ENCODE measurements around the gene S1PR3.
"Not testable (repeated sequence)": the region's sequence is repeated elsewhere in the genome, so short reads cannot be mapped to it uniquely, and the experiment has no call there.

The S1PR3 gene

DNA sequence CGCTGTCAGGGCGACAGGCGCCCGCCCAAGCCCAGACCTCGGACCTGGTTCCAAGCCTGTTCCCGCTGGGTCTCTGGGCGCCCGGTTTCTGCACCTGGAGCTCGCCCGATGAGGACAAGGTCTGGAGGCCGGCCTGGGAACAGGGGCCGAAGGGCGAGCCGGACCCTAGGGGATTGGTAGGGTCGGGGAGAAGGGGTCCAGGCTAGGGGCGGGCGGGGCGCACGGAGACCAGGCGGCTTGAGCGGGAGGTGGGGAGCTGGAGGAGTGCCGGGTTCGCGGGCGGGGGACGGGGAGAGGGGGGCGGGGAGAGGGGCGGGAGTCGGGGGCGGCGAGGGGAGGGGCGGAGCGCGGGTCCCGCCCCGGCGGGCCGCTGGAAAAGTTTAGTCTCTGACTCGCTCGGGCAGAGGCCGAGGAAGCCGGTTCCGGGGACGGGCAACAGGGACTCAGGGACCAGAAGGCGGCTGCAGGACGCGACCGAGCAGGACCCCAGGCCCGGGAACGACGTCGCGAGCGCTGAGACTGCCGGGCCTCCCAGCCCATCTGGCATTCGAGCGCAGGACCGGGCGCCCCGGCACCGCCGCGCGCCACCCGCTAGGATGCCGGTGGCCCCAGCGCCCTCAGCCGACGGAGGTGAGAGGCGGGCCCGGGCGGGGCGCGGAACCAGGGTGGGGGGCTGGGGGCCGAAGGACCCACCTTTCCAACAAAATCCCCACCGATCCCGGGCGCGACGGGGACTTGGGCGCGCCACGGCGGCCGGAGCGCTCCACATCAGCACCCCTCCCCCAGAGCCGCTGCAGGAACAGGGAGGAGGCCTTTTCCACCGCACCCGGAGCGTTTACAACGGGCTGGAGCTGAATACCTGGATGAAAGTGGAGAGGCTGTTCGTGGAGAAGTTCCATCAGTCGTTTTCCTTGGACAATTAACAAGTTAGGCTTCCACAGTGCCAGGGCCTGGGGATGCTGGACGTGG is at the start of gene S1PR3:
TSS of gene S1PR3 (plus strand) at position 403 of the 969 bp plus-strand sequence. CDS start 9,733 bp downstream, outside the sequence.
- no peak for DNase-seq (ENCODE audit: low spot score)

DNA sequence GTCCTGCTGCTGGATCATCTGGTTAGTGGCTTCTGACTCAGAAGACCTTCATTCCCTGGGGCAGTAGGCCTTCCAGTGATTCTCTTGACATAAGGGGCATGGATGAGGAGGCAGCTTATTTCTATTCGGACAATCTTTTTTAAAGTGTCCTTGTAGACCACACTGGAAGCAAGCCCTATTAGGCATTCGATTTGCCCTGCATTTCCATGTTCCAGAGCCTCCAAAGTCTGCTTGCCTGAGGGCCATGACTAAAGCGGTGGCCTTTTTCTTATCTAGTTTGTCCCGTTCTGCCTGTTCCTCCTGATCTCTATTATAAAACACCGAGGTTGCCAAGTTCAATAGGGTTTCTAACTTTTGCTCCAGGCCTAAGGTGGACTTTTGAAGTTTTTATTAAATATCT is 49.7 kb upstream of the S1PR3 start:
- not testable (repeated sequence) for DNase-seq (ENCODE audit: low spot score)

DNA sequence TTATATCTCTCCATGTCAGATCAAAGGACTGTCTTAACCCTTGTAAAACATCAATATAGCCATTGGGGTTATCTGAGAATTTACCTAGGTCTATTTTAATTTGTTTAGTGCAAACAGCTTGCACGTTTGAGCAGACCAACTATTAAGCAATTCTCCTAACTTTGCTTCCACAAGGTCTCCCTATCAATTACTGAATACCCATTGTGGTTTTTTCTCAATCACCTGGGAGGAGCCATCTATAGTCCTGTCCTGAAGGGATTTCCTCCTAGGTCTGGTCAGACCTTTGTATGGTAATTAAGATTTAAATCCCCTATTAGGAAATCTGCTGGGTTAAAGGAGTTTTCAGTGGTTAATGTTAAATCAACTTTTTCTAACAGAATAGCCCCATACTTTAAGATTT is 48.9 kb upstream of the S1PR3 start:
- DNase-seq (ENCODE audit: low spot score) = no peak

DNA sequence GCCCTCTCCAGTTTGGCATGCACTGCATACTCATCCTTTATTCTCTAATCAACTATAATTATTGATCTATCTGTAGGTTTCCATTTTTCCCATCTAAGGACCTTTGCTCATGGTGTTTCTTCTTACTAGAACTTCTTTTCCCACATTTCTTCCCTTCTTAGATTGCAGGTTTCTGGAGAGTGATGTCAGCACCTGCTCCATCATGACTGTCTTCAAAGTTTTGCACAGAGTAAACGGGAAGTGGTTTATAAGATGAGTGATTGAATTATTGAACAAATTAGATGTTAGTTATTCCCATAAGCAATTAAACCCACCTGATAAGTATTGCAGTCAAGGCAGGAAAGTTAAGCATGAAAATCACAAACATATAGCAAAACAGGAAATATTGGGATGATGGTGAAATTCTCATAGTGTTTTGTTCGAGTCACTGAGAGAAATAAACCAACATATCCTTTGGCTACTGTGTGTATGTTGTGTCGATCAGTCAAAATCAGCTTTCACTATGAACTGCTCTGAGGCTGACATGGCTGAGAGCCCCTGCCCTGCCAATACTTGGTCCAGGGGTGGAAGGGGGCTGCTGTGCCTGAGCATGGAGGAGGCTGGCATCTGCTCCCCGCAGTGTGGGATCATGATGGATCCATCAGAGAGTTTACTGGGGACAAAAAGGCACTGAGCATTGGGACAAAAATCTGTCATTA is 45.5 kb upstream of the S1PR3 start:
- DNase-seq (ENCODE audit: low spot score) = no peak

DNA sequence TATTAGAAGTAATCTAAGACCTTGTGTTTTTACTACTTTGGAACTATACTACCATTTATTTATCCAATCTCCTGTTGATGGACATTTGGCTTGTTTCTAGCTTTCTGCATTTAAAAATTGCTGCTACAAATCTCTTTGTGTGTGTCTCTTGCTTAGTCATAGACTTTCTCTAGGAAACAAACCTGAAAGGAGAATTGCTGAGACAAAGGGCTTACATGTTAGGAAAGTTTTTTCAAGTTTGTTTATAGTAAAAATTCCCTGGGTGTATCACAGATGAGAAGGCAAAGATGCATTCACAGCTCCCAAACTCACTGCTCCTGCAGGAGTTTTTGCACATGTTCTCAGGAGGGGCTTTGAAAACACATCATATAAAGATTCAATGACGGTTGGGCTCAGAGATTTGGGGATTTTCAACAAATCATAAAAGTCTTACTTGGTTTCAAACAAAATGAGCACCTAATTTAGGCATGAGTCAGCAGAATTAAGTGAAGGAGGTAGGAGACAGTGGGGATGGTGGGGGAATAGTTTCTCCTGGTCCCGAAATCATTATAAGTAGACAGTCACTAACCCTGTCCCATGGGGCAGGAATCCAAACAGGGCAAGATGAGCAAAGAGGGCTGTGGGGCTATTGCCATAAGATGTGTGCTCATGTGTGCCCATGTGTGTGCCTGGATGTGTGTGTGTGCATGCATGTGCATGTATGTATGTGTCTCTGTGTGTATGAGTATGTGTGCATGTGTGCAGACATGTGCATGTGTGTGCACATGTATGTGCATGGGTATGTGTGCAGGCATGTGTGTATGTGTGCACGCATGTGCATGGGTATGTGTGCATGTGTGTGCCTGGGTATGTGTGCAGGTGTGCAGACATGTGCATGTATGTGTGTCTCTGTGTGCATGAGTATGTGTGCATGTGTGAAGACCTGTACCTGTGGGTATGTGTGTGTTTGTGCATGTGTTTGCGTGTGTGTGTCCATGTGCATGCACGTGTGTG is 43.4 kb upstream of the S1PR3 start:
- no peak for DNase-seq (ENCODE audit: low spot score)

DNA sequence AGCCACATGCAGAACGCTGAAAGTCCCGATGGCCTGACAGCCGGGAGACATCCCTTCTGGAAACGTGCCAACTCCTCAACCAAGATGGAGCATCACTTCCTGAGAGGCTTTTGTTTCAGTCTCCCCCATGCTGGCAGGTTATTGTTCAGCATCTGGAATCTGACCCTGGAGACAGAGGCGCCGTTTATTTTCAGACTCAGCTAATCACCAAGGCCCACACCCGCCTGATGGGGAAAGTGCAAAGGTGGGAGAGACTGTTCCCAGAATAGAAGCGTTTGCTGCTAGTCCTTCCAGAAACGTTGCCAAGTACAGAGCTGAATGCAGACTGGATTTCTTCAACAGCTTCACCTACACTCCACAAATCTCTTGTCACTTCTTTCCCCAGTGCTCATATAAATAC is 41.8 kb upstream of the S1PR3 start:
- DNase-seq (ENCODE audit: low spot score) = no peak

DNA sequence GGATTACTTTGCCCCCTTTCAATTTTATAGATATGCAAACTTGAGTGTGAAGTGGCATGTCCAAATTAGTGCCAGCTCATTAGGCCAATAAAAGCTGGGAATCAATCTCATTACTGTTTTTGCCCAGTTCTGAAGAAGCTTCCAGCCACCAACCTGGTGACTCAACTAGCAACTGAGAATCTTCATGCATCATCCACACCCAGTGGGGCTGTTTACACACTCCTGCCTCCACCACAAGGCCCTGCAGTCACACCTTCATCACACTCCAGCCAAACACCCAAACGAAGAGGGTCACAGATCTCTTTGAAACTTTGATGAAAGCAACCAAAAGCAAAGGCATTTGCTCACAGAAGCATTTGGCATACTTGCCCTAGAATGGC is 41.3 kb upstream of the S1PR3 start:
- no peak for DNase-seq (ENCODE audit: low spot score)

DNA sequence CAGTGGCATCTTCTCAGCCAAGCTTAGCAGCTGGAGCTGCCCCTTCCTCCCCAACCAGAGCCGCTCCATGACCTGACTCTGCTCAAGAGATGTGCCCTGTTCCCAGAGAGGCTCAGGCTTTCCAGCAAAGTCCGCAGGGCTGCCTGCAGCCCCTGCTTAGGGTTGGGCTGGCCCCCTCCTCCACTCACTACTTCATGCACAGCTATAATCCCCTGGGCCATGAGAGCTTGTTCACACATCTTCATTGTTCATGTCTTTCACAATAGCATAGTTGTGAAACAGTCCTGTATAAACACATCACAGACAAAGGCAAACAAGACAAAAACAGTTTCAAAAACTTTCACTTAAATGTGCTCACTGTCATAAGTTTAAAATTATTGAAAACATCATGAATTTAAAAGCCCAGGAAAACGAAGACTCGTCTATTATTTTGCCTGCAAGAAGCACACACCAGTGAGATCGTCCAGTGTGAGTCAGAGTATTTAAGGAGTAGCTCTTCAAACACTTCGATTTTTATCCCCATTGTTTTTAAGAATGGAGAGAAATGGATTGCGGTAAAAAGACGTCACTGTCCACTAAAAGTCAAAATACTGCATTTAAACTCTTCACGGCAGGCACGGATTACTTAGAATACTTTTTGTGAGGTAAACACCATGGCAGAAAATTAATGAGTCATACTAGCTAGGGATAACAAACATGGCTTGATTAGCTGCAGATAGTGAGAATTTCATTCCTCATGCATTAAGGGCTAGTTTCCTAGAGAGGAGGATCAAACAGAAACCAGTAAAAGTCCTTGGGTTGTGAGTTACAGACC is 40.7 kb upstream of the S1PR3 start:
- DNase-seq (ENCODE audit: low spot score) = no peak

DNA sequence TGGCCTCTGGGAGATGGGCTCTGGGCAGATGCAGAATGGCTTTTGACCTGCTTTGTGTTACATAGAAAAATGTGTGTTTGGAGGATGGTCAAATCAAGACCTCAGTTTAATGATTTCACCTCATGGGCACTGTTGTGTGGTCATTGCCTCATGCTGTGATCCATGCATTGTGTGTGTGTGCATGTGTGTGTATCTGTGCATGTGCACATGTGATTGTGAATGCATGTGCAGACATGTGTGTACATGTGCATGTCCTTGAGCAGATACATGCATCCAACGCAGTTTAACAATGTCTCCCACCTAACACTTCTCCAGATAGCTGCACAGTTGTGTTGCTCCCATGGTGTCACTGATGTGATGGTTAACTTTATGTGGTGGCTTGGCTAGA is 40.1 kb upstream of the S1PR3 start:
- DNase-seq (ENCODE audit: low spot score) = no peak

DNA sequence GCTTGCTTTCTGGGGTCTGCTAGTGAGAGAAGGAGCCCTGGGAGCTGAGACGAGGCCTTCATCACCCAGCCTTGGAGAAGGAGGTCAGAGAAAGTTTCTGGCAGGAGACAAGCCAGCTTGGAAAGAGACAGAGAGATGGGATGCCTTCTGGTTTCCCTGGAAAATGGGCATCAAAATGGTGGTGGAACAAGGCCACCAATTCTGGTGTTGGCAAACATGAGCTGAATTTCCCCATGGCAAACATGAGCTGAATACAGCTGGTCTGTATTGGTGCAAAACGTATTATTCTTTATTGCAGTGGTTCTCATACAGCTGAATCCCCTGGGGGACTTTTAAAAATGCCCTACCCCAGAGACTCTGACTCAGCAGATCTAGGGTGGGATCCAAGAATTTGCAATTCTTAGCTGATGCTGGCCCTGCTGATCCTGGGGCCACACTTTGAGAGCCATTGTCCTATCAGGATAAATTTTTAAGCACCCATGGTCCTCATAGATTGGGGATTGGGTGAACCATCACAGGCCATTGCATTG is 39.1 kb upstream of the S1PR3 start:
- no peak for DNase-seq (ENCODE audit: low spot score)

DNA sequence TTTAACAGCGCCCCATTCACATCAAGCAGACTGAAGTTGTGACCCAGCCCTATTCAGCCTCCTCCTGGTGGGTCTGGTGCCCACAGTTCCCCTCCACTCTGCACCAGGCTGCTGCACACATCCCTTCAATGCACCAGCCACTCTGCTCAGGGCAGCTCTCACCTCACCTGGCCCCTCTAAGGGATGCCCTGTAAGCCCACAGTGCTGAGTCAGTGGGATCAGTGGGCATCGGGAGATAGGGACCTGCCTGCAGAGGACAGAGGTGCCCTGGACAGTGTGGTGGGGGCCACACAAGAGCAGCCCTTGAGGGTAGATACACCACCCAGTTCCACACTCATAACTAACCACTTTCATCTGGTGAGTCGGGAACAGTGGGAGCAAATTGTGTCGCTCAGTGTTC is 38.3 kb upstream of the S1PR3 start:
- DNase-seq (ENCODE audit: low spot score) = no peak

DNA sequence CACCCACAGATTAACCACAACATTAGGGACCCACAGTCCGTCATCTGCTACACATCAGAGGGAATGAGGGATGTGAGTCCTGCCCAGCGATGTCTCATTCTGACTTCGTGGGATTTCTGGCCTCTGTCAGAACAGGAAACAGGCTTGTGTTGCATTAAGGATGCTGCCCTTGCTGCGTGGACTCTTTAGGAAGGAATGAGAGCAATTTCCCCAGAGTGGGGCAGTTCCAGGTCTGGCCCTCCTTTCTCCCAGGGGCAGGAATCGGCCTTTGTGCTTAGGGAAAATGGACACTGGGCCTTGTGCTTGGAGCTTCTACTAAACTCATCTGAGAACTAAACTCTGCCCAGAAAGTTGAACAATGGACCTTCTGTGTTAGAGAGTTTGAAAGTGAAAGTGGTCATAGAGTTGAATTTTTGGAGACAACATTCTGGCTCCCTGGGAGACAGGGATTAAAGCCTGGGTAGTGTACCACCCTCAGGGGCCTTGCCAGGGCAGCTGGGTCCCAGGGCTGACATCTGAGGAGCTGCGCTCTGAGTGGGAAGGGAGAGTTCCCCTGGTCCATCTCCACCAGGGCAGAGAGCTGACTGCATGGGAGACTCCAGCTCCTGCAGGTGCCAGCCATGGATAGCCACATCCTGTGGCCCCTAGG is 37.8 kb upstream of the S1PR3 start:
- no peak for DNase-seq (ENCODE audit: low spot score)

DNA sequence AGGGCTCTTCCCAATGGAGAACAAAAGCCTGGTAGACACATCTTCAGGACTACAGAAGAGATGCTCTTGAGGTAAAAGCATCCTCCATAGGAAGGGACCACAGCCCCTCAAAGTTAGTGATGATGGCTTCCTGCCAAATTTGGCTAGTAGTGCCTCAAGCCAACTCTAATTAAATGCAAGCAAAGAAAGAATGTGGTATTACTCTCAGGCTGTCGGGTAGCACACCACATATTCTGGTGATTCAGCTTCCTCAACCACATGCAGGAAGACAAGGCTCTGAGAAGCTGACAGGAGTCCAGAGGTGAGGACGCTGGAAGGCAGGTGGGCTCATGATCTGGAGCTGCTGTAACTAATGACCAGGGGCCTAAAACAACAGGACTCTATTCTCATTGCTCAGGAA is 37.2 kb upstream of the S1PR3 start:
- no peak for DNase-seq (ENCODE audit: low spot score)

DNA sequence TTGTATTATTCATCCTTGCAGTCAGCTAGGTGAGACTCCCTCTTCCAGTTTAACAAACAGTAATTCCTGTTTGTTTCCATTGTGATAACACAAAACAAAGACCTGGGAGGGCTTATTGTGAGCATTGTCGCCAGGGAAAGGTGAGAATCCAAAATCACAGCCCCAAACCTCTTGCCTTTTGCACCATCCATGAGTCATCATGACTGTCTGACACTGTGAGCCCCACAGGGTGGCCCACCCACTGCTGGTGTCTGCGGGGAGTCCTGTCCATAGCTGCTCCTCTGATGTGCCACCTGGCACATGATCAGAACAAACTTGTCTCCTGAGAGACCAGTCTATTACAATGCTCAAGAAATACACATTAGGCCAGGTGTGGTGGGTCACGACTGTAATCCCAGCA is 33.7 kb upstream of the S1PR3 start:
- no peak for DNase-seq (ENCODE audit: low spot score)

DNA sequence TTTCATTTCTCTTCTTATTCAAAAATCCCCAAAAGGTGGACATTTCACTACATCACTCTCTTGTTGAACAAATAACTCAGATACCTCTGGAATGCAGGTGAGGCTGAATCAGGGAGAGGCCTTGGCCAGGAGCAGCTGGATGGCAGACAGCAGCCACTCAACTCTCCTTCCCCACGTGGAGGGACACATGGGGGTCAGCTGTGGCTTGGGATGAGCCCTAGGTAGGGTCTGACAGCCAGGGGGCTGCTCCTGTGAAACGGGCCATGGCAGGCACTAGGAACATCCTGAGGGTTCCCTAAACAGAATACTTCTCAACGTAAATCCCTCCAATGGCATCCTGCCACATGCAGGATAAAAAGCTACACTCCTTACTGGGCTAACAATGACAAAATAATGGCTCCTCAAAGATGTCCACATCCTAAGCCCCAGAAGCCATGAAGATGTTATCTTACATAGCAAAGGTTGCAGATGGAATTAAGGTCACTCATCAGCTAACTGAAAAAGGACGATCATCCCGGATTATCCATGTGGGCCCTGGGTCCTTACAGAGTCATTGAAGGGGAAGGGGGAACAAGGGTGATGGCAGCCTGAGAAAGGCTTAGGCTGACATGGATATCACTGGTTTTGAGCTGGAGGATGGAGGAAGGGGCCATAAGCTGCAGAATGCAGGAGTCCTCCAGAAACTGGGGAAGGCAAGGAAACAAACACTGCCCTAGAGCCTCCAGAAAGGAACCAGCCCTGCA is 31.4 kb upstream of the S1PR3 start:
- no peak for DNase-seq (ENCODE audit: low spot score)

DNA sequence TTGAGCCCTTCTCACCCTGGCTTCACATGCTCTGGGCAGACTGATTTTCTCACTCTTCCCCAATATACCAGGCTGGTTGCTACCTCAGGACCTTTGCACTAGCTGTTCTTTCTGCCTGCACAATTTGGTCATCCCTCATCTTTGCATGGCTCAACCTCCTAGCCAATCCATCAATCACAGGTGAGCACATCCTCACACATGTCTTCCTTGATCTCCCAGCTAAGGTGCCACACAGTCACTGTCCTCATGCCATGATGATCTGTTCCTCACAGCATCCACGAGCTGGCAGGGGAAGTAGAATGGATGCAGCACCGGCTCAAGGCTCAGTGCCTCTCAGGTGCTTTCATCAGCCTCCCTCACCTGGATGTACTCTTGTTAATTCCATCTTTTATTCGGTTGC is 30.6 kb upstream of the S1PR3 start:
- no peak for DNase-seq (ENCODE audit: low spot score)

DNA sequence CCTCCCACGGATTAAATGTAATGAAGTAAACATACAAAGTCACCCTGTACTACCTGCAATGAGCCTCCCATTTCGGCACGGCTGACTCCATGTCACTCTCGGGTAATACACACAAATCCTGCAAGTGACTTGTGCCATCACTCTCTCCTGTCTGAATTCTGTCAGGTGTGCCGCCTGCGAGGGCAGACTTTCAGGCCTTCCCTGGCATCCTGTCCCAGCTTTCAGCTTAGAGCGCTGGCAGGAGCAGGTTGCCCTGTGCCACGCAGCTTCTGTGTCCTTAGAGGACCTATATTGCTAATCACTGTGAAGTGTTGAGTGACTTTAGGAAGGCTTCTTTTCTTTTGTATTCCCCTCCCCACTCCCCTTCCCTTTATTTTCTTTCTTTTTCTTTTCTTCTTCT is 25.8 kb upstream of the S1PR3 start:
- DNase-seq (ENCODE audit: low spot score) = no peak

DNA sequence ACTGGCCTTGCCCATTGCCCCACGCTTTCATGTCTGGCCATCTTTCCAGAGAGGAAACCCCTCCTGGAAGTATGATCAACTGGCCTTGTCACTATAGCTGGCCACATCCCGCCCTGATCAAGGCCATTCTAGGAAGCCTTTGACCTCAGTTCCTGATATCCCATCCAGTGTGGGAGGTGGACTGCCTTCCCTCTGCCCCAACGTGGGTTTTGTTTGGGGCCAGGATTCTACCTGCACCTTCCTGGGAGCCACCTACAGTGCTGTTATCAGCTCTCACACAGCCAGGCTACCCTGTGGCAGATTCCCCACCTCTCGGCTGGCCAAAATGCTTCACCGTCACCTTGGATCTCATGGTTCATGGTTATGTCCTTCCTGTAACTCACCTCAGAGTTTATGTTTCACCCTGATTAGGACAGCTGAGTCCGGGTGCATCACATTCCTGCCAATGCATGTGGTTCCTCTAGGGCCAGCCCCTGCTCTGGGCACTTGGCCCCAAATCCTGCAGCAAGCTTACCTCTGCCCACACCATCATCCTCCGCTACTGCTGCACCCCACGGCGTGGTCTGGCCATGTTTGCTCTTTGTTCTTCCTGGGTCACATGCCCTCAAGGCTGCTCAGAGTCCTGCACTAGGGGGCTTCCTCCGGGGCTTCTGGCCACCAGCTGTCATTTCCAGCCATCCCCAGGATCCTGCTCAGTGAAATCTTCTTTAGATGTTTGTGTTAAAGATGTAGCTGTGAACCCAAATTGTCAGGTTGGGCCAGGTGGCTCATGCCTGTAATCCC is 24.2 kb upstream of the S1PR3 start:
- no peak for DNase-seq (ENCODE audit: low spot score)

DNA sequence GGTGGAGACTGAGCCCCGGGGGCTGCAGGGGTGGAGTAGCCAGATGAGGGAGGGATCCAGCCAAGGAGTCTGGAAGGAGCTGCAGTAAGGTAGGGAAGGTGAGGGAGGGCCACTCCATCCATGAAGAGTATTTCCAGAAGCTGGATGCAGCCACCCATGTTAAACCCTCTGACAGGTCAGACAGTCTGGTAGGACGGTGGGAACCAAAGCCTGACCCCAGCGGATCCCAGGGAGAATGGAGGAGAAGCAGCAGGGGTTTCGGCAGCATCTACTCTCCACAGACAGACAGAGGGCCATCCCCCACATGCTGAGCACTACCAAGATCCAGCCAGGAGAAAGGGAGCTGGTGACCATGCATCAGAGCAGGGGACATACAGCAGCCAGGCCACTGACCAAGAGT is 22.5 kb upstream of the S1PR3 start:
- no peak for DNase-seq (ENCODE audit: low spot score)

Data from CD4-positive, alpha-beta T cell treated with Interleukin-6 at 100 ng/mL for 8 hours (primary cell).